GM21825 (cell line): ENCODE results near the gene PCSK5.

Experiments
- ATAC-seq: cut with Tn5 transposase; IDR thresholded peaks from one replicate; pipeline ENCODE4 v1.9.1; 2021; ENCODE audit warnings: mild to moderate bottlenecking, moderate library complexity; ENCODE audit not compliant: unreplicated experiment

PCSK5 gene

GRCh38 chr9:76176171-76176570 lies 285.7 kb downstream of the PCSK5 start:
- ATAC-seq: no peak

- no peak for ATAC-seq
Measured at GRCh38 chr9:76177931-76178330, 287.5 kb downstream of the PCSK5 start.

DNA sequence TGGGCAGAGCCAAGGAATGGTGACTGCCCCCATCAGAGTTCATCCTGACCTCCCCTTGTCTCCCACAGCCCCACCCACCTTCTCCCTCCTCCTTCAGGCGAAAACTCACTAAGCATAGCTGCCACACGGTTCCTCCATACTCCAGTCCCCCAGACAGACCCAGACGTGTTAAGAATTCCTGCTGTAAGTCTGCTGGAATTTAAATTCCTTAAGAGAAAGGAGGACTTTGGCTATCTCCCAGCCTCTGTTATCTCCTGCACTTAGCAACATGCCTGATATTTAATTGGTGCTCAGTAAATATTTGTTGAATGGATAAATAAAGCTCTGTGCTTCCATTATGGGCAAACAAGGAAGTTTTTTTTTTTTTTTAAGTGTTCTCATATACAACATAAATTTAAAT lies 290.1 kb downstream of the PCSK5 start:
- ATAC-seq: no peak

DNA sequence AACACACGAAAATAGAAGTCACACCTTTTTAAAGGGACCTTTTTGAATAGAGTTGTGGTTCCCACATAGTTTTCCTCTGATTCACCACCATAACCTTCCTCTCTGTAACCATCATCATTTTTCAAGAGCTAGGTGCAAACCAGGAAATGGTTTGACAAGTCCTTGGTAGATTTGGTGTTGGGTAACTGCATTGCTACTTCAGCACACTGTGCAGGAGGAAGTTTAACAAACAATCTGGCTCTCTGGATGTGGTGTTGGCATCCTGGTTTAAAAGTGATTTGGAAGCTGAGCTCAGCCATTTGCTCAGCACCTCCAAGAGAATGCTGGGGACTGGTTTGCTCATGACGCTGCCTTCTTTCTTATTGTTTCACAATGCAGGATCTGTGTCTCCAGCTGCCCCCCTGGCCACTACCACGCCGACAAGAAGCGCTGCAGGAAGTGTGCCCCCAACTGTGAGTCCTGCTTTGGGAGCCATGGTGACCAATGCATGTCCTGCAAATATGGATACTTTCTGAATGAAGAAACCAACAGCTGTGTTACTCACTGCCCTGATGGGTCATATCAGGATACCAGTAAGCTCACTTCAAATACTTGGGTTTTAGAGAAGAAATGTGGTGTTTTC lies 290.7 kb downstream of the PCSK5 start:
- no peak for ATAC-seq

- no peak for ATAC-seq
Measured at GRCh38 chr9:76181781-76182180, 291.3 kb downstream of the PCSK5 start.

DNA sequence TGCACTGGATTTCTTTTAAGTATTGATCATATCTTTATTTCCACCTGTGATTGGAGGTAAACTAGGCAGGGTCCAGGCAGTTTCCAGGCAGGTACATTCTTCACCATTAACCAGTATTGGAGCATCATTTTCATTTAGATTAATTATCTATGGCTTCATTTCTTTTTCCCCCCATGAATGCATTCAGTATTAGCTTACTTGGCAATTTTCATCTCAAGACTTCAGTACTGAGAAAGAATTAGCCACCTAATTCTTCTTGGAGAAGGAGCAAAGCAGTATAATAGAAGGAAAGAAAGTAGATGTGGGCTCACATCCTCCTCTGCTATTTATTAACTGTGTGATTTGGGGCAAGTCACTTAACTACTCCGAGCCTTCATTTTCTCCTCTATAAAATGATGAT lies 295.0 kb downstream of the PCSK5 start:
- no peak for ATAC-seq

GRCh38 chr9:76188286-76188685 lies 297.8 kb downstream of the PCSK5 start:
- no peak for ATAC-seq

GRCh38 chr9:76188905-76189304 lies 298.4 kb downstream of the PCSK5 start:
- ATAC-seq: no peak

DNA sequence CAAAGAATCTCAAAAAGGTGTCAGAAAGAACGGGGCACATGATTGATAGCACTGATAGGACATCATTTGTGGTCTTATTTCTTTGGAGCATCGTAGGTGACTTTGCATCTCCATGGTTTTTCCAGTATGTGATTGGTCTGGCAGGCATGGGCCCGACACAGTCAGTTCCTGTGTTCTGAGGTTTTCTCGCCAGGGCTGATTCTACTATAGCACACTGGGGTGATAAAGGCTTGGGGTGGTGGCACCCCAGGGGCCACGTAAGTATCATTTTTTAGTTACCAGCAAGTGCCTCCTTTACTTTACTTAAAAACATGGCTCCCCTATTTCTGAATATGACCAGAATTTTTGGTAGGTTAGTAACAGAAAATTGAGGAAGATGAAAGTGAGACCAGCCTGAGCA lies 301.0 kb downstream of the PCSK5 start:
- ATAC-seq: no peak

DNA sequence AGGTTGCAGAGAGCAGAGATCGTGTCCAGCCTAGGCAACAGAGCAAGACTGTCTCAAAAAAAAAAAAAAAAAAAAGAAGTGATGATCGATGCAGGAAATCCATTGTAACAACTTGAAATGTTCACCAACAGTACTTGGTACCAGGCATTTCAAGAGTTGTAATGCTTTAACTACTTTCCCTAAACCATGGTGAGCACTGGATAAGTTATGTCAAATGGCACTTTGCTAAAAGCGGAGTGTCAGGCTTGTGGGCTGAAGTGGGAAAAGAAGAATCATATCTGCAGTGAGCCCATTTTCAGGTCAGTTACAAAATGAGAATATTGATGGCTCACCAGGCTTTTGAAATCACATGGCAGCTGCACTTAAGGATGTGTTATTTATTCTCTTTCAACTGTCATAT lies 301.5 kb downstream of the PCSK5 start:
- ATAC-seq: no peak

DNA sequence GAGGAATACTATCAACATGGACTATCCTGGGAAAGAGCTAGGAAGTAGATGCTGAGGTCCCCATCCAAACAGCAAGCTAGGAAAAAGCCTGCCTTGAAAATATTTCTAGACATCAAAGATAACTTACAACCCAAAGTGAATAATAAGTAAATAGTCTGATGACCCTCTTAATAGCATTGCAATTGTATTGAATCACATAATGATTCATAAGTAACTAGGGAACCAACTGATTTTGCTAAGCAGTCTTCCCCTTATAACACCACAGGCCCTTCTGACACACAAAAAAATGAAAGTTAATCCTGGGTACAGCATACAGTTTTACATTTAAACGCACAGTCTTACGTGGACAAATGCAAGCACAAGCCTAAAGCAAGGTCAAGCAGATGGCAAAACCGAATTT lies 304.4 kb downstream of the PCSK5 start:
- ATAC-seq: no peak

- ATAC-seq: no peak
Measured at GRCh38 chr9:76198336-76198735, 307.9 kb downstream of the PCSK5 start.

GRCh38 chr9:76200315-76200714 lies 309.8 kb downstream of the PCSK5 start:
- no peak for ATAC-seq

DNA sequence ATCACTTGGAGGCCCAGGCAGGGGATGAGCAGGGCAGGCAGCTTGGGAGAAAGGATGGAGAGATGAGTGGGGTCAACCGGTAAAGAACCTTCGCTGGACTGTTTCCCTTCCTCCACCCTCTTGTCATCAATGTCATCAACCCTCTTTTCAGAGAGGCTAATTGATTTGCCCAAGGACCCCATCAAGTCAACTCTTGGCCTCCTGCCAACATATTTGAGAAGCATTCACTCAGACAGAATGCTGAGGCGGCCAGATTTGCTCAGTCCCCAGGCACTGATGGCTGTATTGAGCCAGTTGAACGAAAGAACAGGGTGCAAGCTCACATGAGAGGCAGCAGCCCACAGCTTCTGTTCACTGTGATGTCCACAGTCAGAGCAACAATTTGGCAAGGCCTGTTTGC lies 310.3 kb downstream of the PCSK5 start:
- no peak for ATAC-seq

- no peak for ATAC-seq
Measured at GRCh38 chr9:76203373-76203772, 312.9 kb downstream of the PCSK5 start.

DNA sequence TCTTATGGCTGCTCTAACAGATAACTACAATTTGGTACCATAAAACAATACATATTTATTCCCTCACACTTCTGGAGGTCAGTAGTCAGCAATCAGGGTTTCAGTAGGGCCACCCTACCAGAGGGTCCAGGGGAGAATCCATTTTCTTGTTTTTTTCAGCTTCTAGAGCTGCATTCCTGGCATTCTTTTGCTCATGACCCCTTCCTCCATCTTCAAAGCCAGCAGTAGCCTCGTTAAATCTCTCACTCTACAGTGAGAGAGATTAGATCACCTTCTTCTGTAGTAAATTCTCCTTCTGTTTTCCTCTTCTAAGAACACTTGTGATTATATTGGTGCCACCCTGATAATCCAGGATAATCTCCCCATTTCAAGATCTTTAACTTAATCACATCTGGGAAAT lies 316.3 kb downstream of the PCSK5 start:
- ATAC-seq: no peak

- ATAC-seq: no peak
Measured at GRCh38 chr9:76213751-76214150, 323.3 kb downstream of the PCSK5 start.

GRCh38 chr9:76215066-76215465 lies 324.6 kb downstream of the PCSK5 start:
- no peak for ATAC-seq

- ATAC-seq: no peak
Measured at GRCh38 chr9:76216161-76216649, 325.7 kb downstream of the PCSK5 start.

DNA sequence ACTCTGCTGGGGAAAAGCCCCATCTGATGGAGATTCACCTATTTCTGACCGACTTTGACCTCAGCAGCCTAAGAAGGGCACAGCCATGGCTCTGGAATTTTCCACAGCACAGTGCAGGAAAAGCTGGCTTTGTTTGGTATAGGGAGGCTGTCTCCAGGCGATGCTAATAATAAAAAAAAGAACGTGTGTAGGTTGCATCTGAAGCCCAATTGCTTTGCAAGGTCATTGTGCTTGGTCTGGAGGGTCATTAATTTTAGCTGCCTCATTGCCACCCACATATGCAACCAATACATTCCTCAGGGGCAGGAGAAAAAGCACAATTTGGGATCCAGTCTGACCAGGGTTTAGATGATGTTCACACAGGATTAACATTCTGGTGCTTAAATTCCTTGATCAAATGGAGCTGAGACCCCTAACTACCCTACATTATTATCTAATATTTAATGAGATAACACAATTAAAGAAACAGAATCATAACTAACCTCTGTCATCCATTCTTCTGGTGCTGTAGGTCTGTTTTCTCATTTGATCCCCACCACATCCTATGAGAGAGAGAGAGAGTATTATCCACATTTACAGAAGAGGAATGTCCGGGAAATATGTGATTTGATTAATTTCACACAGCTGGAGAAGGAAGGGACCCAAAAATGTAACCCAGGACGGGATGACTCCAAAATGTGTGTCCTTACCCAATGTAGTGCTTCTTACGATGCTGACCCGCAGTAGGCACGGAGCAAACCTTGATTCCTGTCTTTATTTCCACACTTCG lies 327.8 kb downstream of the PCSK5 start:
- no peak for ATAC-seq

GRCh38 chr9:76218886-76219445 lies 328.5 kb downstream of the PCSK5 start:
- no peak for ATAC-seq

DNA sequence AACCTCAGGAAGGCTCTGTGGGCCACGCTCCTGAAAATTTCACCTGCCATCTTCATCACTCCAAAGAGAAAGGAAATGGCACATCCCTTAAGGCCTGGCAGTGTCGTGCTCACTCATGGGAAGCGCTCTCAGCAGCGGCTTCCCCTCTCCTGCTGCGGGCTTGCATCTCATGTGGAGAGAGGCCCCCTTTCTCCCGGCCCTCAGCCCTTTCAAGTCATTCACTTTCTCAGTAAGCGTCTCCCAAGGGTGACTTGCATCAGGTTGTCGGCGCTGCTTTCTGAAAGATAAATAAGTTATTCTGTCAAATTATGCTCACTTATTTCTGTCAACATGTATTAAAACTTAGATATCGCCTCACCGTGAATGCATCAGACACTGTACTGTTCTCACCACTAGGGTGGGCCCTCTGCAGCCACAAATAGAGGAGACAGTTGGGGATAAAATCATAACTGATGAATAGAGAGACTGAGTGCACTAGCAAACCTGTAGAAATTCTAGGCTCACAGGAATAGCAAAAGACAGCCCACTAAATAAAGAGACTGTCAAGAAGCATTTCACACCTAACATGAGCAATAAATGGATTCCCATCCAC lies 329.2 kb downstream of the PCSK5 start:
- no peak for ATAC-seq
